Ecto neural progenitor cell (in vitro differentiated cells): ENCODE results near the gene CSNK1A1L.

Experiments used
- DNase-seq: peaks from one replicate; pipeline ENCODE4 v3.0.0-alpha.2; 2018; ENCODE audit warnings: low spot score

The CSNK1A1L gene

DNA sequence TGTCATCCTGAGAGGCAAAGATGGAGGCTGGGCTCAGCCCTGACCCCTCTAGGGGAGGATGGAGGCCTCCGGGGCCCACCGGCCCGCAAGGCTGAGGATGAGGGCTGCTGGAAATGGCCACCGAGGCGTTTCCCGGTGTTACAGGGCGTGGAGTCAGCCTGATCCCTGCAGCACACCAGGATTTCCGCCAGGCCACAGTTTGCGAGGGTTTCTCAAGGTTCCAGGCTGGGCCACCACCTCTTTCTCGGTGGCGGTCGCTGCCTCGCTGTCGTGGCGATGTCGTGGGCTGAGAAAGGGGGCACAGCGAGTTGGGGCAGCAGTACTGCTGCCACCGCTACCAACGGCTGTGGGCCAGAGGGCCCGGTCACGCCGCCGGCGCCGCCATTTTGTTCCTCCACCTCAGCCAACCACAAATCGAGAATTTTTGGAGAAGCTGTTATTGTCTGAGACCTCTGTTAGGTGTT lies at the start of gene CSNK1A1L:
TSS of gene CSNK1A1L (minus strand) at position 414 of the 464 bp plus-strand sequence. CDS start at position 6, 408 bp downstream.
- no peak for DNase-seq

DNA sequence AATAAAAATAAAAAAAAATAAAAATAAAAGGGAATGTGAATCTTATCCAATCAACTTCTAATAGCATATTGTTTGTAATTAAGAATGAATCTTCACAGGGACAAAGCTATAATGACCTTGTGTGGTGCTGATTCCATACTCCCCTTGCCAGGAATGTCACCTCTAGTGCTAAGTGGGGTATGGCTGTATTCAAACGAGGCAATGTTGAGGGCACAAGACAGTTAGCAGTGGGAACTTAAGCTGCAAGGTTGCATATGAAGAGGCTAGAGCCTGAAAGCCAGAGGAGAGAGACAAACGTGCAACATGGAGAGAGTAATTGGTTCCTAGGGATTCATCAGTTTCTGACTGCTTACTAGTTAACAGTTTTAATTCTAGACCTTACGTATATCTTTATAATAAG lies 43.9 kb upstream of the CSNK1A1L start:
- no peak for DNase-seq

DNA sequence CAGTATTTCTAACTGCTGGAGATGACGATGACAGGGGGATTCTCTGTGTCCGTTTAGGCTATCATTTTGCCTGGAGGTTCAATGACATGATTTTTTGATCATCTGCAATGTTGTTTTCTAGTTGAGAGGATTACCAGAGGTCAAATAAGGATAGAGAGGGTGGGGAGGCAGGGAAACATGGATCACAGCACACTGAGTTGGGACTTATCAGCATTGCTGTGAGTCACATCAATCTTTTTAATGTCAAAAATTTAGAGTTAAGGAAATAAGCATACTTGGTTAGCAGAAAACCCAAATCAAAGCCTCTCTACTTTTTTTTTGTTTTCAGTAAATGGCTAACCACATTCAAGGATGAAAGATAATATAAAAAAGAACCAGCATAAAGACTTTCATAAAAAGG lies 43.0 kb upstream of the CSNK1A1L start:
- DNase-seq, result no peak

DNA sequence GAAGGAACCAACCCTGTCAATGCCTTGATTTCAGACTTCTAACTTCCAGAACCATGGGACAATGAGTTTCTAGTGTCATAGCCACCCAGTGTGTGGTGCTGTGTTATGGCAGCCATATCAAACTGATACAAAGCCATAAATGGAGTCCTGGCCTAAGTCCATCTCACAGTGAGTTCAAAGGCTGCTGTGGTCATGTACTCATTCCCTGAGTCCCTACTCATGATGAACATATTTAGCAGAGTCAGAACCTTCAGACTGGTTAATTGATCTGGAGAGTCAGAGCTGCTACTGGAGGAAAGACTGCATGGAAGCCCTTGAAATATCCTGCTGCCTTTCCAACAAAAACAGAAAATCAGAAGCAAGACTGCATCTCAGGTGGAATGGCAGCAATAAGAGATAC lies 39.2 kb upstream of the CSNK1A1L start:
- DNase-seq, result no peak

DNA sequence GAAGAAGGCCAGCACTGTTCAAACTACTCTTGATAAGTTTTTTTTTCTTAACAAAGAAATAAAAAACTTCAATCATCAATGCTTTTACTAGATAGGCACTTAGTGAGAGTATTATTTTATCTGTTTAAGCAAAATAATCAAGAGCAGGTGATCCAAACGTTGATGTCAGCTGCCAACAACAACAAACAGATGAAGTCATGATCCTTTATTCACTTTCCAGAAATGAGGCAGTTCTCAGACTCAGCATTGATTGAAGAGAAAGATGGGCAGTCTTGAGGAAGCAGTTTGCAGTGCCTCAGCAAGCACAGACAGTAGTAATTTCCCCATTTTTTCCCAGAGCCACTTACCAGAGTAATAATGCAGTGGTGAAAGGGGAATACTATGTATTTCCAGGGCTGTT lies 38.4 kb upstream of the CSNK1A1L start:
- DNase-seq, result no peak

DNA sequence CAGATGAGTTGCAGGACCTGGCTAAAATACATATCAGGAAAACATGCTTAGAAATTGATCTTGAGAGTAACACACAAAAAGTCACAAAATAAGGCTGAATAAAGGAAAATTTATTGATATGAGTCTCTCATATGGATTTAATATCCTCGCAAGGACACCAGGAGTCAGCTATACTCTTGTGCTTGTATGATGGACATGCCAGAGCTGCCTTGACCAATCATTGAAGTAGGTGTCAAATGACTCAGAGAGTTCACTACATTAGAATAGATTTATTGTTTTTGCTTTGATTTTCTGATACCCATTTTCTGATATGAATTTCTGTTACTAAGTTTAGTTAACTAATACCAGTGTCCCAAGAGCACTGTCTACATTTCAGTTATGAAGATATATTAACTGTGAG lies 37.4 kb upstream of the CSNK1A1L start:
- no peak for DNase-seq

DNA sequence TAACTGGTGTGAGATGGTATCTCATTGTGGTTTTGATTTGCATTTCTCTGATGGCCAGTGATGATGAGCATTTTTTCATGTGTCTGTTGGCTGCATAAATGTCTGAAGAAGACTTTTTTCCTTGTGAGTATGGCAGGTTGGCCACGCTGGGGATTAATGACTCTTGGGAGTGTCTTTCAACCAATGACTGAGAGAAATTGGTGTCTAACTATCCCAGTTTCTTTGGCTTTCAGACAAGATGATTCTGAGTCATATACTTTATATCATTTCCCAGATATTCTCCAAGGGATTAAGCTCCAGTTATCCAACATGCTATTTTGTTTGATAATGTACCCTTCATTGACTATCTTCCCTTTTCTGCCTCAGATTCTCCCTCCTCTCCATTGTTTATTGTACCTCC lies 35.5 kb upstream of the CSNK1A1L start:
- no peak for DNase-seq

DNA sequence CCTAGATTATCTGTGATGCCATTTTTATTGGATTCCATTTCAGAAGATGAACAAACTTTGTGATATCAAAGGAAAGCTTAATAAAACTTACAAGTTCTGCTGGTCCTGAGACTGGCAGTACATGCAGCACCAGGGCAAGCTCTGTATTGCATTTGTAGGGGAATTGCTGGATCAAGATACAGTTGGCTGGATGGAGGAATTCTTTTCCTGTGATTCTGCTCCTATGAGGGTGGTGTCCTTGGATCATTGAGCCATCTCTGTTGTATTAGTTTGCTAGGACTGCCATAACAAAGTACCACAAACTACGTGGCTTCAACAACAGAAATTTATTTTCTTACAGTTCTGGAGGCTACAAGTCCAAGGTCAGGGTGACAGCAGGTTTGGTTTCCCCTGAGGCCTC lies 33.9 kb upstream of the CSNK1A1L start:
- no peak for DNase-seq

DNA sequence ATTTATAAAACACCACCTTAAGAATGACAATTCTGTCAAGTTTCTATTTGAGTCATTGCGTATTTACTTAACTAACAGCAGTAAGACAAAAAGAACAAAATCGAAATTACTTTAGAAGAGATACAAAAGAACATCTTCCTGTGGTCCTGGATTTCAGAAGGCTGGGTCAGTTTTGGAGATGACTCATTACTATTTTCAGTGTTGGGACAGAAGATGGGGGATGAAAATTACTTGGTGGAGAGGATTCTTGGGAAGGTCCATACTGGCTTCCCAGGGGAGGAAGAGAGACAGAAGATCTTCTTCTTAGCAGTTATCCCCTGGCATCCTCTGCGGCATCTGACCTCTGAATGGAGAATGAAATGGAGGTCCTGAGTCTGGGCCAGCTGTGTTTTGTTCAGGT lies 33.5 kb upstream of the CSNK1A1L start:
- no peak for DNase-seq

DNA sequence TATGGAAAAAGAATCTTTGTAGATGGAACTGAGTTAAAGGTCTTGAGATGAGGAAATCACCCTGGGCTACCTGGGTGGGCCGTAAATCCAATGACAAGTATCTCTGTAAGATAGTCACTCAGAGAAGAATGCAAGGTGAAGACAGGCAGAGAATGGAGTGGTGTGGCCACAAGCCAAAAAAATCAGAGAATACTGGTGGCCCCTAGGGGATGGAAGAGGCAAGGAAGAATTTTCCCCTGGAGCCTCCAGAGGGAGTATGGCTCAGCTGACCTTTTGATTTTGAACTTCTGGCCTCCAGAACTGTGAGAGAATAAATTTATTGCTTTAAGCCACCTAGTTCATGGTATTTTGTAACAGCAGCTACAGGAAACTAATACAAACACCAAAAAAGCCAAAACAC lies 32.7 kb upstream of the CSNK1A1L start:
- no peak for DNase-seq

DNA sequence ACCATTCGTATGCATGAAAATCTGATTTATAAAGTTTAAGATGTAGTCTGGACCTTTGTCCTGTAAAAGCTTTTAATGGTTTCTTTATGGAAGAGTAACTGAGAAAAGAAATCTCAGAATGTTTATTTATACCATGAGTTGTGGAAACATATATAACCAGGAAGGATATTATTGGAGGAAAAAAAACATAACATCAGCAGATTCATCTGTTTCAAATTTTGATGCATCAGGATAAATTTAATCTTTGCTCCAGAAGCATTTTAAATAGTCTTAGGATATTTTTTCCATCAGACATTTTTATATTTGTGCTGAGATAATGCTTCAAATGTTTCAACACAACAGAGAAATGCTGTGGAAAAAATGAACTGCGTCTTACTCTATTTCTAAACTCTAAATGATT lies 31.2 kb upstream of the CSNK1A1L start:
- DNase-seq, result no peak

DNA sequence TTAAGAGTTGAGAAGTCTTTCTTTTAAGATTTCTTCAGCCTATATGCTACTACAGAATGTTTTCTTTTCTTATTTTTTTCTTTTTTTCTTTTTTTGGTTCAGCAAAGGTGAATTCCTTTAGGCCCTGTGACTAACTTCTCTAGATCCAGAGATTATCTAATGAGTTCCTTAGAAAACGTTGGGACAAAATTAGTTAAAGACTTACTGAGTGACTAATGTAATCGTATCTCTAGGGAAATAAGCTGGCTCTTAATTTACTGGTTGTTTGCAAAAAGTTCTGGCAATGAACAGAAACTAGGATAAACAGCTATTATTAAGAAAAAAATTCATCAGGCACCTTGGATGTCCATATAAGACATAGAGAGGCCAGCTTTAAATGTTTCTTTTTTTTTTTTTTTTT lies 30.7 kb upstream of the CSNK1A1L start:
- DNase-seq, result no peak

DNA sequence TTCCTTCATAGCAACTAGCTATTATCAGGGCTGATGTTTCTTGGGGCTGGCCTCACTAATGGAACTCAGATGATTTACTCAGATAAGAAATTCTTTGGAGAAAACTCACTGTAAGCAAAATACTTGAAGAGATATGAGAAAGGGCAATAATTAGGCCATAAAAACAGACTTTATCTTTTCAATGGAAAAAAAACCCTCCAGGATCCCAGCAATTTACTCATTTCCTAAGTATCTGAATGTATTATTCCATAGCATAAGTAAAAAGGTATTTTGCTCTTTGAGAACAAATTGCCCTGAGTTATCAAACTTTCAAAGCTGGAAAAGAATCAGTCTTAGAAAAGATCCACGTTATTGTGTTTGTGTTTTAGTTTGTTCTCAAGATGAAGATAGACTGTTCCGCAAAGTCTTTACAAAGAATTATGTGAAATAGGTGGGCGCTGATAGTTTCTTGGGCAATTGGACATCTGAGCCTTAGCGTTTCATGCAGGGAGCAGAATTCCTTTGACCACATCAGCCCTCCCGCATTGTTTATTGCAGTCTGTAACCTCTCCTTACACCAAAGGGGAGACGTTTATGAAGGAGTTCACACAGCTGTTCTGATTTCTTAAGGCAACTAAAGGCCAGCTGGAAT lies 29.1 kb upstream of the CSNK1A1L start:
- DNase-seq, result no peak

DNA sequence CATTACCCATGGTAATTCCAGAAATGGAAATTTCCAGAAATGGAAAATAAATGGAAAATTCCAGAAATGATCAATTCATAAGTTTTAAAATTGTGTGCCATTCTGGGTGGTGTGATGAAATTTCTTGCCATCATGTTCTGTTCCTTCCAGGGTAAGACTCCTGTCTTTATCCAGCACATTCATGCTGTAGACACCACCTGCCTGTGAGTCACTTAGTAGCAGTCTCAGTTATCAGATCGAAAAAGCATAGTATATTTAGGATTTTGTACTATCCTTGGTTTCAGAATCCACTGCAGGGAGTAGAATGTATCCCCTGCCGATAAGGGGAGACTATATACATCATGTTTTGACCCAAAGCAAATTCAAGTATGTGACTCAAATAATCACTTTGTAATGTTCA lies 26.7 kb upstream of the CSNK1A1L start:
- no peak for DNase-seq

DNA sequence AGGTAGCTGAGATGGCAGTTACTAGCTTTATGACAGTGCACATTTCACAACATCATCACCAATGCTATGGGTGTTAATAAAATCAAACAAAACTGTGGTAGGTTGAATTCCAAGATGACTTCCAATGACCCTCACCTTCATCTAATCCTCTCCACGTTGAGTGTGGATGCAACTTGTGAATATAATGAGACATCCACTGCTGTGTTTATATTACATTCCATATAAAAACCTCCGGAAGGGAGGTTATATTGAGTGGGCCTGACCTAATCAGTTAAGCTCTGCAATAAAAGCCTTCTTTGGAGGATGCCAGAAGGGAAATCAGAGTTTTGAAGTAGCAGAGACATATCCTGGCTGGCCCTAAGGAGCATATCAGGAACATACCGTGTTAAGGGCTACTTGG lies 25.6 kb upstream of the CSNK1A1L start:
- no peak for DNase-seq

DNA sequence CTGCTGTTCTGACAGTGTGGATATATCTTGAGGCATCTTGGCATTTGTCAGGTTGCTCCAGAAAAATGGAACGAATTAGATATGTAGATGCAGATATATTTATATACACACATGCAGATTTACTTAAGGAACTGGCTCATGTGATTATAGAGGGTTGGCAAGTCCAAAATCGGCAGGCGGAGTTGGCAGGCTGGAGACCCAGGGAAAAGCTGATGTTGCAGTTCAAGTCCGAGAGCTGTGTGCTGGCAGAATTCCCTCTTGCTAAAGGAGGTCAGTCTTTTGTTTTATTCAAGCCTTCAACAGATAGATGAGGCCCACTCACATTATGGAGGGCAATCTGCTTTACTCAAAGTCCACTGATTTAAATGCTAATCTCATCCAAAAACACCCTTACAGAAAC lies 24.4 kb upstream of the CSNK1A1L start:
- no peak for DNase-seq

DNA sequence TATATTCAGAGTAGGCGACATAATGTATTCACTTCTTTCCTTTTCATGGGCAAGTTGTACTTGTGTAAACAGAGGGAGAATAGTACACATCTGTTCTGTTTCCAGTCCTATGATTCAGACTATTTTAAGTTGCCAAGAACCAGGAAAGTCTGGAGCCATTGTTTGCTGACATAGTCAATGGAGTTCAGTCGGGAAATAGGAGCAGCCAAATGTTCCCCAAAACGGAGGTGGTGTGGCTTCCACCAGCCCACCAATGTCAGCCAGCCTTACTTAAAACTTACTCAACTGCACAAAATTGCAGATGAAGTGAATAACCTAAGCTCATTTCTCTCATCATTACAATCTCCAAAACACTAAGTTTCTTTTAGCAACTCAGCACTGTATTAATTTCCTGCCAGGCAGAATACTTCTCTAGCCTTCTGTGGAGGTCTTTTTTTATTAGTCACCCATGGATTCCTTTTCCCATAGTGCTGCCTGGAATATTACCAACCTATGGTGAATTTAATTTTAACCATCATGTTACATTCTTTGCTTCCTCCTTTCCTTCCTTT lies 22.3 kb upstream of the CSNK1A1L start:
- DNase-seq, result no peak

DNA sequence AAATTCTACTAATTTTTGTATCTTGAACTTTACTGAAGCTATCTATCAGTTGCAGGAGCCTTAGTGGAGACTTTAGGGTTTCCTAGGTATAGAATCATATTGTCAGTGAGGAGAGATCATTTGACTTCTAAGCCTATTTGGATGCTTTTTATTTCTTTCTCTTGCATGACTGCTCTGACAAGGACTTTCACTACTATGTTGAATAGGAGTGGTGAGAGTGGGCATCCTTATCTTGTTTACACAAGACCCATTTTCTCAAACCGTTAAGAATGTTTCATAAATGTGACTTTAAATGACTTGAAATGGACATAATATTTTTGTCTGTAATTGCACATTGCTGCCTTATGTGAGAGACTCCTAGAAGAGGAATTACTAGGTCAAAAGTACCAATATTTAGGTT lies 17.9 kb upstream of the CSNK1A1L start:
- DNase-seq, result no peak

DNA sequence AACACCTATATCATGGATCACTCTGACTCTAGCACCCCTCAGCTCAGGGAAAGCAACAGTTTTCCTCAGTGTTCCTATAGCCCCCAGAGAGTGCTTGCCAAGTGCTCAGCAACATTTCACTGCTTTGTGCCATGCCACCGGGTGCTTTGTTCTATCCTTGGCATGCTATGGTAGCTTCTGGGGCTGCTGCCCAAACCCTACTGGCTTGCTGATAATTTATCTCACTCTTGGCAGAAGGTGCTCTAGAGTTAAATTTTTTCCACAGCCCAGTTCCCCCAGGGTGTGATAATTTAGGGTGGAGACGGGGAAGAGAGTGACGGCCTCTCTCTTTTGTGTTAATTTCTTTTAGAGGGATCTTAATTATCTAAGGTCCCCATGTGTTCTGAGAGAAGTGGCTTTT lies 12.6 kb upstream of the CSNK1A1L start:
- no peak for DNase-seq

DNA sequence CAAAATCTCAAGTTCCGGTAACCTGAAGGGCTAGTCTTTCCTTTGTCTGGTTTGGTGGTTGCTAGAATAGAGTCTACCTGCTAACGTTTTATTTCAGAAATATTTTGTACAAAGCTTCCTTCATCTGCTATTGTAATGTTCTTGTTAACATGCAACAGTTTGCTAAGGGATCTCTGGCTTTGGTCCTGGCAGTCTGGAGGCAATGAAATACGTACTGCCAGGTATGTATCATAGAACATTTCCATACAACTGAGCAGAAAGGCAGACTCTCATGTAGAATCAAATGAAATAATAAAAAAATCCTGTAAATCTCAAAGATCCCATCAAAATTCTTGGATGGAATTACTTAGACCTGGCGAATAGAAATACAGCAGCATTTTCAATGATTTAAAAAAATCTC lies 8.8 kb upstream of the CSNK1A1L start:
- no peak for DNase-seq

DNA sequence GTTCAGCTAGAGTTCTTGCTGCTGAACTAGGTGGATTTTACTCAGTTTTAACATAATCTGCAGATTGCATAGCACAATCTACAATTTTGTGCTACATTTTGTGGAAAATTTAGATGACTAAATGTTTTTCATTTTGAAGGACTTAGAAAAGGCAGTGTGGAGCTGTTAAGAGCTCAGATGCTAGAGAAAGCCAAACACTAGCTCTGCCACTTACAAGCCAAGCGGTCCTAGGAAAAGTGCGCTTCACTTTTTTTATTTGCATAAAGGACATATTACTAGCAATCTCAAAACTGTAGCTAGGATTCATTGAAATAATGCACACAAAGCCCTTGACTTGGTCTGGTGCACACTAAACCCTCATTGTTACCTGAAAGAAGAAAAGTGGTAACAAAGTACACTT lies 8.1 kb upstream of the CSNK1A1L start:
- DNase-seq, result no peak

DNA sequence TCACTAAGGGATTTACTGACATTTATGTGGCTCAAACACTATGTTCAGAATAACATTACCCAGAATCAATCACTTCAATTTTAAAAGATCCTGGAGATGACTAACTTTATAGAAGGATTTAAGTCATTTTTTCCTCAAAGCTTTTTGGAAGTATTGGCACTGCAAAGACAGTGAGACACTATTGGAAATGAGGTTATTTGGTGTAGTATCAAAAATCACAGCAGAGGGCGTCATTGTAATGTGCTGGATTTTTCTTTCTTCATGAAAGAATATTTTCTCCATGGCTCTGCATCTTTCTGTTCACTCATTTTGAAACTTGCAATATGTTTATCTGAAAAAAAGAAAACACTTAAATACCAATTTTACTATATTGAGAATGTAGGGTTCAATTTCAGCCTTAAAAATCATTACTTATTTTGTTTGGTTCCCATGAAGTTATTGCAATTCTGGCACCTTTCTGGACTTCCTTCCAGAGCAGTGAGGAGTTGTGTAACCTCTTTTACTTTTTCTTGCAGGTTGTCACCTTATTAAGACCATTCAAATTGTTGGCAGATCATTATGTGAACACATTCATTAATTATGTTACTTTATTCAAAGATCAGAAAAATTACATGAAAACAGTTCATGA lies 3.7 kb upstream of the CSNK1A1L start:
- DNase-seq, result no peak

DNA sequence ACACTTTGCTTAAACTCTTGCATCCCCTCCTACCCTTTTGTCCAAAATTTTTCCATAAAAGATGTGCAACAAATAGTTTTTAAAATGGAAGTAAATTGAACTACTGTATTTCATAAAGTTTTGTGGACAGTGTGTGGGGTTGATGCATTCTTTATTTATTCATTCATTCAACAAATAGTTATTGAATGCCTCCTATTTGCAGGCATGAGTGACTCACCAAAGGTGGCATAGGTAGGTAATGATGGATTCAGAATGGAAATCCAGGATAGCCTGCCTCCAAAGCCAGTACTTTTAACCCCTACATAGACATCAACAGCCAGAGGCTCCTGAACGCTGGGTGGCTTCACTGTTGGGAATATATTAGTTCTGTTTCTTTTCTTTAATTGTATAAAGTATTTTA lies 2.4 kb upstream of the CSNK1A1L start:
- no peak for DNase-seq

DNA sequence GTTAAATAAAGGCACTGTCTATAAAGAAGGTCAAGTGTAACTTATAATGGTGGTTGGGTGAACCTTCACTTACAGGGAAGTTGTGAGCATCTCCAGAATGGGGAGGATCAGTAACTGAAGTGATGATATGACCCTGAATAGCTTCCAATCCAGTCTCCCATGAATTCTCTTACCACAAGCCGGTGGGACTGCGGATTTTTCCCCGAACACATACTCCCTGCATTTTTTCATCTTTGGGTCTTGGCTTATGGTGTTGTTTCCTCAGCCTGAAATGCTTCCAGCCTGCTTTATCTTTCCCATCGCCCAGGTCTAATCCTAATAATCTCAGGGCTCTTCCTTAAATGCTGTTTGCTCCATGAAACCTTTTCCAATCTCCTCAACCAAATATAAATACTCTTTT lies 2.0 kb upstream of the CSNK1A1L start:
- no peak for DNase-seq
